Activated gamma-delta T cell treated with anti-CD3 and anti-CD28 coated beads, Interleukin-2, amount 50 U/mL, for 16 hours (primary cell): Measurements from ENCODE around the gene SUGP1.

Source experiments
- DNase-seq: peaks from one replicate; pipeline ENCODE4 v3.0.0-alpha.2; 2020; ENCODE audit warnings: low read depth

SUGP1 gene

GRCh38 chr19:19342086-19343015 lies 22.0 kb upstream of the SUGP1 start:
- DNase-seq: no peak

- DNase-seq: no peak
Measured at GRCh38 chr19:19341026-19341425, 20.7 kb upstream of the SUGP1 start.

- DNase-seq: no peak
Measured at GRCh38 chr19:19338082-19338481, 17.8 kb upstream of the SUGP1 start.

GRCh38 chr19:19337120-19337519 lies 16.8 kb upstream of the SUGP1 start:
- no peak for DNase-seq

GRCh38 chr19:19336597-19336996 lies 16.3 kb upstream of the SUGP1 start:
- no peak for DNase-seq

GRCh38 chr19:19335408-19336158 lies 15.3 kb upstream of the SUGP1 start:
- no peak for DNase-seq

GRCh38 chr19:19334989-19335344 lies 14.7 kb upstream of the SUGP1 start:
- DNase-seq: no peak

GRCh38 chr19:19334063-19334988 lies 14.0 kb upstream of the SUGP1 start:
- DNase-seq: no peak

DNA sequence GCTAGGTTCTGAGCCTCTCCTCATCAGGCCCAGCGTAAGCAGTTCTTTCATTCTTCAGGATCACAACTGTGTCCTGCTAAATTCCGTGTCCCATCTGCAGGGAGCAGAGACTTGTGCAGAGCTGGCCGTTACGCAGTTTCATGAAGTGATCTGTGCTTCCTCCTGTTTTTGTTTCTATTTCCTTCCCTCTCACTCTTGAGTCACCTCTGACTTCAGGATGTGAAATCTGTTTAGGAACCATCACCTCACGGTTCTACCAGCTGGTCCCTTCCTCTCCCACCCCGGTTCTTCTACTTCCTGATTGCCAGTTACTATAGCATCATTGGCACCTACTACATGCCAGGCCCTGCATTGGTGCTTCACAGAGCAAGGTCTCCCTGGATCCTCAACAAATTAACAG lies 8.8 kb upstream of the SUGP1 start:
- DNase-seq: no peak

DNA sequence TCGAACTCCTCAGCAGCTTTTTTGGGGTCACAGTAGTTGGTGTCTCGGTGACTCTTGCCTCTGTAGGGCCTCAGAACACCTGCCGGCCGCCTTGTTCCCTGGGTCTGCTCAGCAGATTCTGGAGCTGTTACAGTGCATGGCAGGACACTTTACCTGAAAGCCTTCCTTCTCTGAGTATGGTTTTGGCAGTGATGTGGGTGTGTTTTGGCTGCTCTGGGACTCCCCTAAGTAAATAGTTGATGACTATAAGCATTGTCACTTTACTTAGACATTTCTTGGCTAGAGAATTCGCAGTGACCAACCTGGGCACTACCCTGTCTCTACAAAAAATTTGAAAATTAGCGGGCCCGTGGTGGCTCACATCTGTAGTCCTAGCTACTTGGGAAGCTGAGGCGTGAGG lies 7.4 kb upstream of the SUGP1 start:
- DNase-seq: no peak

DNA sequence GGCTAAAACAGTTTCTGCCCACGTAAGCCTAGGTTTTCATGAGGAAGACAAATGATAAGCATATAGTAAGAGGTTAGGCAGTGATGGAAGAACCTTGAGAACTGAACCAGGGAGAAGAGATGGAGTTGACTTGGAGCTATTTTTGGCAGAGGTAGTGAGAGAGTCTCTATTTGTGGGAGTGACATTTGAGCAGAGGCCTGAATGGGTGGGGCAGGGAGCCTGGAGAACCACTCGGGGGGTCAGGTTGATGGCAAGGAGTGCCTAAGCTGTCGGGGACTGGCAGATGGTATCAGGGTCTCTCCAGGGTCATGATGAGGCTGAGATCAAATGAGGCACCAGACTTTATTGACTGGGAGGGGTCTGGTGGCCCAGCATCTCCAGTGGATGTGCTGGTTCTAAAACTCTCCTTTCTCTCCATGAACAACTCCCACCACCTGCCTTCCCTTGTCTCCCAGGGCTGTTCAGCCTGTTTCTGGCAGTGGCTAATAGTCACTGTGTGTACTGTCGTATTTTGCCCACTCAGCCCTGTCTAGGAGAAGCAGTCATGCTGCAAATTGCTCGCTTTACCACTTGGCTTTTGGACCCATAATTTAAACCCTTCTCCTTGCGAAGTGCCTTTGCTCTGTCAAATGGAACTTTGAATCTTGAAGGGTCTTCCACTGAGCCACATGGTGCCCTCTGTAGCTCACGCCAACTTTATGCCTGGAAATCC lies 3.9 kb upstream of the SUGP1 start:
- no peak for DNase-seq

DNA sequence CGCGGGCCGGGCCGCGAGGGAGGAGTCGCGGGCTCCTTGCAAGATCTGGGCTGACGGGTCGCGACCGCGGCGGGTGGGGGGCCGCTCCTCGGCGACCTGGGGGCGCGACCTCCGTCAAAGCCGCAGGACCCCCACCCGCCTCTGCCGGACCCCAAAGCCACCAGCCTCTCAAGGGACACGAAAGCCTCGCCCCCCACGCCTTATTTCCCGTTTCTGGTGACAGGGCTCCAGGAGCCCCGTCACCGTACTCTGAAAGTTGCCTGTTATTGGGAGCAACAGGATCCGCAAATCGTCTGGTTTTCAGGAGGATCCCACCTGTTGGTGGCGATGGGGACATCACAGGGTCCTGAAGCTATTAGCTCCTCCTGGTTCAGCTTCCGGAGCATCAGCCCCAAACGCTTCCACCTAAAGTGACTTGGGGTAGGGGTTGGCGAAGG lies 850 bp upstream of the SUGP1 start:
- no peak for DNase-seq

DNA sequence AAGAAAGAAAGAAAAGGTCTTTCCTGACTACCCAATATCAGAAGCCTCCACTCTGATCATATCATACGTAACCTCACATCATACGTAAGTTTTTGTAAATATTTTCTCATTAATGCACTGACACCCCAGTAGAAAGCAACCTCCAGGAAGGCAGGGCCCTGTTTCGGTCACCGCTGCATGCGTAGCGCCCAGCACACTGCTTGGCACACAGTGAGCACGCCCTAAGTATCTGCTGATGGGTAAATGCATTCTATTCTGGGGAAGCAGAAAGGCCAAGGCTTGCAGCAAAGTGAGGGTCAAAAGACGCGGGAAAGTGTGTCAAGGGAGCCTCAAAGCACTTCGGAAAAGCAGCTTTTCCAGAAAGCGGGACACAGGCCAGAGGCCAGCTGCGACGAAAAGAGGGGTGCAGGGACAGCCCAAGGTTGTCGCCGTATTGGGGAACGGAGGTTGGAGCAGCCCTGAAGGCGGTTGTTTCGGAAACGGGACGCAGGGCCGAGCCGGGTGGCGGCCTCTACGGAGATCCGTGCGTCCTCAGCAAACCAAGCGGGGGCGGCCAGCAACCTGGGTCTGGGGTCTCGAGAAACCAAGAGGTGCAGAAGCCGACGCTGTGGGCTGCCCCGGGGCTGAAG lies 463 bp downstream of the SUGP1 start:
- no peak for DNase-seq

DNA sequence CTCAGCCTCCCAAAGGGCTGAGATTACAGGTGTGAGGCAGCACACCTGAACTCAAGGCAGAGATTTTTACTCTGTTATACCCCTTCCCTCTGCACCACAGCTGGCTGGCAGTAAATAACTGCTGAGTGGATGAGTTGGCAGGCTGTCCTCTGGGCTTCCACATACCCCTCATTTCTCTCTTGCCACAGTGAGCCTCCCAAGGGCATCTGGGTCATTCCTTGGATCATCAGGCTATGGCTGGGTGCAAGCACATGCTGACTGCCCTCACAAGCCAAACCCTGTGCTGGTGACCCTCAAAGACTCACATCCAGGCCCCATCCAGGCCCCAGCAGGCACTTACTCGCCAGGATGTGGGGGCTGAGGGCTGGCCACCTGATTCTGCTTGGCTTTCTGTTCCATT lies 4.2 kb downstream of the SUGP1 start:
- DNase-seq: no peak

GRCh38 chr19:19315444-19315843 lies 4.9 kb downstream of the SUGP1 start:
- no peak for DNase-seq

- no peak for DNase-seq
Measured at GRCh38 chr19:19308373-19308772, 11.9 kb downstream of the SUGP1 start.

DNA sequence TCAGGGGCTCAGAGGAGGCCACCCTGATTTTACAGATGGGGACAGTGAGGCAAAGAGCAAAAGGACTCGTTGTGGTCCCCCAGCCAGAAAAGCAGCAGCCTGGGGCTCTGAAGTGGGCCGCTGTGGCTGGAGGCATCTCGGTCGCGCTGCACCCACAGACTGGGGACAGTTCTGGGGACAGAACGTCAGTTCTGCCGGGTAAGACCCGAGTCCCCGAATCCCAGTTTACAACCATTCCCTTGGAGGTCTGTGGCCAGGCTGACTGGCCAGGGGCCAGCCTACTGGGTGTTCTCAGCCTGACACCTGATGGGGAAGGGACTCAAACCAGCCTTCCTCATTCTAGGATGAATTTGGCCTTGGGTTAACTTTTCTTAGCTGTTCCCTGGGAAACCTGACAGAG lies 14.1 kb downstream of the SUGP1 start:
- DNase-seq: no peak

- no peak for DNase-seq
Measured at GRCh38 chr19:19305696-19306095, 14.6 kb downstream of the SUGP1 start.

DNA sequence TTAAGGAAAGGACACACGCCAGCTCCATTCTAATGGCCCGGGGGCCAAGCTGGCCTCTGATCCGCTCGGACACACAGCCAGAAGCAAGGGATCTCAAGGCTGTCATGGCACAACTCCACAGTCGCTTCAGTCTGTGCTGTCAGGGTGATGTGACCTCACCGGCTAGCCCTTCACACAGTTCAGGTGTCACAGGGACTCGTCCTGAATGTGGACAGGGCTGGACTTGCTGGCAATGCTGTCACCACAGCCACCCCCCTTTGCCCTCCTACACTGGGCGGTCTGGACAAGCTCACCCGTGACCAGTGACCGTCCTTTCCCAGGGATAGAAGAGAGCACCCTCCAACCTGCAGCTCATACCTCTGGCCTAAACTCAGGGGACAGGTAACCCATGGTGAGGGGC lies 15.2 kb downstream of the SUGP1 start:
- DNase-seq: no peak

- no peak for DNase-seq
Measured at GRCh38 chr19:19304186-19304965, 15.9 kb downstream of the SUGP1 start.
